Measurements from ENCODE around the gene PPIL1. TPM values are rescaled to one million over a fixed set of nuclear protein-coding genes. Genes with fewer than 3 reads are reported as not detected.

PPIL1 gene
- total and polyA plus RNA-seq, 2 of the 8 experiments (the other 6 are each of a cell fraction or from before 2014, with no cell fraction given): 83.7 to 86.5 TPM

DNA sequence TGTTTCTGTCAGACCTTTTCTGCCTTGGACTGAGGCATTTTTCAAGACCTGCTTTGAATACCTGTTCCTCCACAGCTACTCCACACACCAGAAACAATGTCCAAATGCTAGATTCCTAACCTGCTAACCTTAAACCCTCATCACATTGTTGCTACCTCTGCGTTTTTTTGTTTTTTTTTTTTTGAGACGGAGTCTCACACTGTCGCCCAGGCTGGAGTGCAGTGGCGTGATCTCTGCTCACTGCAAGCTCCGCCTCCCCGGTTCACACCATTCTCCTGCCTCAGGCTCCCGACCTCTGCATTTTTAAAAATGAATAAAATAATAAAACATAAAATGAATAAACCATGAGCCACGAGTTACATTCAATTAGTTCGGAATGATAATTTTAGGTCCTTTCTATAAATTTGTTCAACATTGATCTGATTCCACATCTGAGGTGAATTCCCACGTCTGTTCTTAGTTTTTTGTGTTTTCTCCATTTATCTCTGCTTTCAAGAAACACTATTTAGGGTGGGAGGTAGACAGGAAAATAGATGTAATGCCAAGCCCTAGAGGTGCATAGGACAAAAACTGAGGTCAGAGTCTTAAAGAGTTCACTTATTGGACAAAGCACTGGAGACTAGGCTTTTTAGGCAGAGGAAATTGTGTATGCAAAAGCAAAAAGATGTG lies 12.5 kb upstream of the PPIL1 start (continued):
- TF ChIP-seq, protein P1, sequence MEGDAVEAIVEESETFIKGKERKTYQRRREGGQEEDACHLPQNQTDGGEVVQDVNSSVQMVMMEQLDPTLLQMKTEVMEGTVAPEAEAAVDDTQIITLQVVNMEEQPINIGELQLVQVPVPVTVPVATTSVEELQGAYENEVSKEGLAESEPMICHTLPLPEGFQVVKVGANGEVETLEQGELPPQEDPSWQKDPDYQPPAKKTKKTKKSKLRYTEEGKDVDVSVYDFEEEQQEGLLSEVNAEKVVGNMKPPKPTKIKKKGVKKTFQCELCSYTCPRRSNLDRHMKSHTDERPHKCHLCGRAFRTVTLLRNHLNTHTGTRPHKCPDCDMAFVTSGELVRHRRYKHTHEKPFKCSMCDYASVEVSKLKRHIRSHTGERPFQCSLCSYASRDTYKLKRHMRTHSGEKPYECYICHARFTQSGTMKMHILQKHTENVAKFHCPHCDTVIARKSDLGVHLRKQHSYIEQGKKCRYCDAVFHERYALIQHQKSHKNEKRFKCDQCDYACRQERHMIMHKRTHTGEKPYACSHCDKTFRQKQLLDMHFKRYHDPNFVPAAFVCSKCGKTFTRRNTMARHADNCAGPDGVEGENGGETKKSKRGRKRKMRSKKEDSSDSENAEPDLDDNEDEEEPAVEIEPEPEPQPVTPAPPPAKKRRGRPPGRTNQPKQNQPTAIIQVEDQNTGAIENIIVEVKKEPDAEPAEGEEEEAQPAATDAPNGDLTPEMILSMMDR (IDR thresholded peaks at IDR 0.05; ENCODE audit: control extremely low read depth in 1 of 3, insufficient read depth in 1 of 3, low read depth in 1 of 3, low read length in 3 of 3): no peak
- TF ChIP-seq RFX5 (IDR thresholded peaks at IDR 0.05; ENCODE audit: borderline replicate concordance, low read depth, low read length): no peak
- no peak for TF ChIP-seq CHD1 (IDR thresholded peaks at IDR 0.05; ENCODE audit: low read depth, low read length)
